GM12878 (cell line): Measurements from ENCODE around the gene ANKRD31. TPM values are rescaled to one million over a fixed set of nuclear protein-coding genes. Genes with fewer than 3 reads are reported as not detected.

ENCODE experiments used
- BACH1 ChIP-seq: fragments of 450-650 bp; IDR thresholded peaks from 2 replicates; pipeline ENCODE4 v1.6.1; 2017; ENCODE audit warnings: mild to moderate bottlenecking, borderline replicate concordance
- BCL3 ChIP-seq: IDR thresholded peaks from 2 replicates; pipeline ENCODE4 v1.6.1; 2011; ENCODE audit warnings: borderline replicate concordance, low read depth, mild to moderate bottlenecking, moderate library complexity, low read length; ENCODE audit not compliant: insufficient read depth, poor library complexity, severe bottlenecking
- BRCA1 ChIP-seq: IDR thresholded peaks from 2 replicates; pipeline ENCODE4 v1.6.1; 2011; ENCODE audit warnings: low read depth, low read length, improper control_type of control experiment
- CBX5 ChIP-seq: sonication (generic); IDR thresholded peaks from 2 replicates; pipeline ENCODE4 v1.6.1; 2016; ENCODE audit warnings: low read depth, moderate library complexity, mild to moderate bottlenecking, inconsistent platforms
- CHD2 ChIP-seq: IDR thresholded peaks from 2 replicates; pipeline ENCODE4 v1.6.1; 2011; ENCODE audit warnings: low read depth, low read length, improper control_type of control experiment, borderline replicate concordance
- DPF2 ChIP-seq: fragments of 450-650 bp; IDR thresholded peaks from 2 replicates; pipeline ENCODE4 v1.6.1; 2017; ENCODE audit warnings: mild to moderate bottlenecking
- E2F8 ChIP-seq: fragments of 450-650 bp; IDR thresholded peaks from 2 replicates; pipeline ENCODE4 v1.6.1; 2018; ENCODE audit warnings: mild to moderate bottlenecking, low read depth, moderate library complexity; ENCODE audit not compliant: partially characterized antibody
- FOXK2 ChIP-seq: fragments of 450-650 bp; IDR thresholded peaks from 2 replicates; pipeline ENCODE4 v1.6.1; 2017; ENCODE audit warnings: mild to moderate bottlenecking, moderate library complexity
- IKZF1 ChIP-seq: fragments of 450-650 bp; conservative IDR thresholded peaks from 2 replicates; pipeline ENCODE4 v1.6.1; 2017; ENCODE audit warnings: antibody characterized with exemption, mild to moderate bottlenecking
- JUND ChIP-seq: IDR thresholded peaks from 2 replicates; pipeline ENCODE4 v1.6.1; 2012; ENCODE audit warnings: low read depth, mild to moderate bottlenecking, low read length, improper control_type of control experiment, moderate library complexity
- NKRF ChIP-seq: fragments of 450-650 bp; conservative IDR thresholded peaks from 2 replicates; pipeline ENCODE4 v1.6.1; 2017; ENCODE audit warnings: mild to moderate bottlenecking, moderate library complexity
- NR2F1 ChIP-seq: fragments of 450-650 bp; conservative IDR thresholded peaks from 2 replicates; pipeline ENCODE4 v1.6.1; 2017; ENCODE audit warnings: mild to moderate bottlenecking
- PML ChIP-seq: IDR thresholded peaks from 2 replicates; pipeline ENCODE4 v1.6.1; 2012; ENCODE audit warnings: low read length, inconsistent platforms
- SIN3A ChIP-seq: IDR thresholded peaks from 2 replicates; pipeline ENCODE4 v1.6.1; 2012; ENCODE audit warnings: low read depth, low read length, improper control_type of control experiment
- SMC3 ChIP-seq: IDR thresholded peaks from 2 replicates; pipeline ENCODE4 v1.6.1; 2011; ENCODE audit warnings: low read length, improper control_type of control experiment, borderline replicate concordance
- WRNIP1 ChIP-seq: IDR thresholded peaks from 2 replicates; pipeline ENCODE4 v1.6.1; 2011; ENCODE audit warnings: low read depth, low read length, improper control_type of control experiment, borderline replicate concordance
- YY1 ChIP-seq: IDR thresholded peaks from 2 replicates; pipeline ENCODE4 v1.6.1; 2011; ENCODE audit warnings: low read depth, mild to moderate bottlenecking, low read length
- ZNF592 ChIP-seq: fragments of 450-650 bp; IDR thresholded peaks from 2 replicates; pipeline ENCODE4 v1.6.1; 2017; ENCODE audit warnings: mild to moderate bottlenecking, moderate library complexity
- polyA plus RNA-seq, 11 experiments: library from polyadenylated mRNA; depleted of rRNA in 4 of 11; unstranded in 6 of 11; stranded (reverse) in 5 of 11; fragments of >200 nt; fragmentation: Nextera tagmentation in 4 of 11; fragmentation: Illumina TruSeq in 1 of 11; extraction: Ambion mirVana in 4 of 11; extraction: Trizol in 1 of 11; gene quantifications; 1 replicate in 1 of 11; 2 replicates in 10 of 11; pipeline versions ENCODE4 v1.2.1 to v1.2.3, GENCODE V29; 2011 to 2016; ENCODE audit warnings: inconsistent platforms in 2 of 11, missing spikeins in 2 of 11, low read depth in 1 of 11
- total RNA-seq, 4 experiments: library from RNA; depleted of rRNA in 3 of 4; stranded (reverse); fragments of >200 nt in 3 of 4; fragmentation: Illumina TruSeq in 1 of 4; extraction: Trizol in 1 of 4; gene quantifications; 2 replicates each; pipeline versions ENCODE4 v1.2.1 to v1.2.3, GENCODE V29; 2013 to 2021

Gene ANKRD31
- total and polyA plus RNA-seq, 10 of the 15 experiments (the other 5 are each of a cell fraction or from before 2014, with no cell fraction given), result under 0.01 to 0.10 (median 0.04) TPM; not detected in 3

GRCh38 chr5:75236322-75237316 is at the start of gene ANKRD31 (continued):
- TF ChIP-seq WRNIP1, result no peak
- TF ChIP-seq ZNF592, result 0 out of 2 replicates have a peak, but pooled peaks have one; percentile 57
- TF ChIP-seq SMC3, result peak; percentile 51; the same call in 1 of the 2 replicates
- peak; percentile 97 for TF ChIP-seq BACH1
- peak; percentile 52; the same call in 1 of the 2 replicates for TF ChIP-seq DPF2
- TF ChIP-seq NKRF, result peak; percentile 51; the same call in 1 of the 2 replicates
- TF ChIP-seq JUND, result no peak
- TF ChIP-seq SIN3A, result 0 out of 2 replicates have a peak, but pooled peaks have one; percentile 19
- no peak for TF ChIP-seq BRCA1
- TF ChIP-seq IKZF1, result peak; percentile 71
- peak; percentile 55 for TF ChIP-seq NR2F1
- no peak for TF ChIP-seq FOXK2
- TF ChIP-seq BCL3, result no peak
- TF ChIP-seq CHD2, result no peak
- 0 out of 2 replicates have a peak, but pooled peaks have one; percentile 49 for TF ChIP-seq CBX5
- TF ChIP-seq E2F8, result no peak
- TF ChIP-seq YY1, result peak; percentile 65
- no peak for TF ChIP-seq PML
